Upper lobe of left lung (tissue), 4 donors: ENCODE measurements around the gene MZT2A.
"Not testable (repeated sequence)": the region's sequence is repeated elsewhere in the genome, so short reads cannot be mapped to it uniquely, and the experiment has no call there.

Source experiments
- CTCF ChIP-seq, 6 experiments: fragments of 450-650 bp in 4 of 6; fragments of 200-600 bp in 2 of 6; sonication (generic) in 2 of 6; IDR thresholded peaks; one replicate each; pipeline ENCODE4 v1.5.1; 2016 to 2019; ENCODE audit warnings: antibody characterized with exemption in 6 of 6
- POLR2A ChIP-seq, 4 donors: fragments of 450-650 bp; IDR thresholded peaks; one replicate each; pipeline ENCODE4 v1.5.1; 2016 to 2017; ENCODE audit warnings: antibody characterized with exemption in 4 of 4, mild to moderate bottlenecking in 2 of 4
- POLR2AphosphoS5 ChIP-seq, 2 donors: sonication (generic); formaldehyde crosslinking; IDR thresholded peaks; one replicate each; pipeline ENCODE4 v1.5.1; 2017; ENCODE audit warnings: antibody characterized with exemption in 2 of 2

GRCh38 chr2:131538856-131539255 lies 46.7 kb upstream of the MZT2A start:
- TF ChIP-seq CTCF, POLR2AphosphoS5, POLR2A (IDR thresholded peaks at IDR 0.05): not testable (repeated sequence)
